K562 treated with DMSO at 1 percent for 4 hours (cell line): ENCODE results near the gene NUPR2. TPM values are rescaled to one million over a fixed set of nuclear protein-coding genes. Genes with fewer than 3 reads are reported as not detected.

Experiments
- total RNA-seq: library from RNA; unstranded; fragments of 300-600 nt; gene quantifications from 2 replicates; pipeline ENCODE4 v1.2.3, GENCODE V29; 2022; ENCODE audit not compliant: insufficient read depth

Gene NUPR2
- not detected in 2 replicates for total RNA-seq

GRCh38 chr7:56115852-56116538, at the start of gene NUPR2:
Gene NUPR2 (minus strand): TSS chr7:56116417. CDS start chr7:56116314, 103 bp downstream.

GRCh38 chr7:56106108-56107073, 9.8 kb downstream of the NUPR2 start, which contains the start of gene CHCHD2:
Gene CHCHD2 (minus strand): TSS chr7:56106476. CDS start chr7:56106413, 63 bp downstream.

GRCh38 chr7:56092789-56093531, 23.3 kb downstream of the NUPR2 start, which contains the start of gene PHKG1:
Gene PHKG1 (minus strand): TSS chr7:56092952. CDS start chr7:56088941, 4,011 bp downstream.

Other genes with a start within 250 kb of the NUPR2 start
- gene ZNF713, start 229.0 kb downstream of the NUPR2 start, total RNA-seq: 0.74 and 0.94 TPM in 2 replicates
- 4.8 and 6.5 TPM in 2 replicates for gene MRPS17, start 164.5 kb downstream of the NUPR2 start, total RNA-seq
- gene NIPSNAP2, start 151.8 kb downstream of the NUPR2 start, total RNA-seq: 30.1 and 36.7 TPM in 2 replicates
- gene PSPH, start 65.0 kb downstream of the NUPR2 start, total RNA-seq: 36.2 and 44.1 TPM in 2 replicates
- 150 and 159 TPM in 2 replicates for gene CCT6A, start 64.7 kb downstream of the NUPR2 start, total RNA-seq
- 69.8 and 77.2 TPM in 2 replicates for gene SUMF2, start 52.1 kb downstream of the NUPR2 start, total RNA-seq
- not detected in 2 replicates for gene PHKG1, start 23.5 kb downstream of the NUPR2 start, total RNA-seq
- gene CHCHD2, start 9.9 kb downstream of the NUPR2 start, total RNA-seq: 999 and 1,178 TPM in 2 replicates